BLaER1 (cell line): ENCODE results near the gene FBRSL1.

Source experiments
- H3K27ac ChIP-seq: shearing (Covaris generic); formaldehyde crosslinking; 2 replicates; pipeline ENCODE4 v1.8.1; 2022
- H3K27me3 ChIP-seq: shearing (Covaris generic); formaldehyde crosslinking; 2 replicates; pipeline ENCODE4 v1.8.1; 2022
- H3K36me3 ChIP-seq: shearing (Covaris generic); formaldehyde crosslinking; 2 replicates; pipeline ENCODE4 v1.8.1; 2022
- H3K4me1 ChIP-seq: shearing (Covaris generic); formaldehyde crosslinking; 2 replicates; pipeline ENCODE4 v1.8.1; 2022
- H3K4me2 ChIP-seq: shearing (Covaris generic); formaldehyde crosslinking; 2 replicates; pipeline ENCODE4 v1.8.1; 2022
- H3K4me3 ChIP-seq: shearing (Covaris generic); formaldehyde crosslinking; 2 replicates; pipeline ENCODE4 v1.8.1; 2022
- H3K9ac ChIP-seq: shearing (Covaris generic); formaldehyde crosslinking; 2 replicates; pipeline ENCODE4 v1.8.1; 2022
- H3K9me3 ChIP-seq: shearing (Covaris generic); formaldehyde crosslinking; 2 replicates; pipeline ENCODE4 v1.8.1; 2022
- H4K20me1 ChIP-seq: shearing (Covaris generic); formaldehyde crosslinking; 2 replicates; pipeline ENCODE4 v1.8.1; 2022
- Cebpa-rat ChIP-seq: shearing (Covaris generic); IDR thresholded peaks from 2 replicates; pipeline ENCODE4 v1.8.1; 2022

The FBRSL1 gene

DNA sequence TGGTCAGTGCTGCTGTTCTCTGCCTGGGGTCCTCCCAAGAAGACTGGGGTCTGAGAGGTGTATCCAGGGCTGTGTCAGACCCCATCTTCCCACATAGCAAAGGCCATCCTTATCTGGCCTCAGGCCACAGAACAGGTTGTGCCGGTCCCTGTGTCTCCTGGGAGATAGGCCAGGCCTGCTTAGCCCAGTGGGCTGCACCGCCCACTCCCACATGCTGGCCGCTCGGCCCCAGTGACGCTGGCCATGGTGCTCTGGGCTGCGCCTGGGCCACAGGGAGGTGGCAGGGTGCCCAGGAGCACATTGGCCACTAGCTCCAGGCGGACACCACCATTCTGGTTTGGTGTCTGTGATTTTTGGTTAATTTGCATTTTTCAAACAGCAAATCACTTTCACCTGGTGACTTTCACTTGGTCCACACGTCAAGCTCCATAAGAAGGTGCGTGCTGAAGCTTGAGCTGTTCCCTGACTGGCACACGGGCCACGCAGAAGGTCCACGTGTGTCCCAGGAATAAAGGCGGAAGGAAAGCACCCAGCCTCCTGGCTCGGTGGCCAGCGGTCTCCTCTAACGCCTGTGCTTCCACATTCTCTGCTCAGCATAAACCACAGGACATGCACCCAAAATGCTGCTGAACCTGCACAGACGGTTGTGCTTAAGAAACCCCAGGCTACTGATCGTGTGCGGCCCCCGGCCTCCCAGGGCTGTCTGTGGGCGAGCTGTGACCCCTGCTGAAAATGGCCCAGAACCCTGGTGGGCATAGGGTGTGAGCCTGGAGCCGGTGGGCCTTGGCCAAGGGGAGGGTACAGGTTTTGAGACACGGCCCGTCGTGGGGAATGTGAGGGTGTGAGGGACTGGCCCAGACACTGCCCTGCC, 4.6 kb downstream of the FBRSL1 start:
- Histone ChIP-seq H3K27me3 (no peaks in the 10 kb centered on the region), H3K4me2 (peak overlapping the region; percentile 98), H3K4me3 (no peak overlapping the region), H4K20me1 (peaks cover 93% of the 10 kb centered on the region), H3K36me3 (peaks cover 31% of the 10 kb centered on the region; the same call in 1 of the 2 replicates), H3K9me3 (no peaks in the 10 kb centered on the region), H3K27ac (peak overlapping the region; percentile 59), H3K4me1 (peaks cover 87% of the 10 kb centered on the region), H3K9ac (peak overlapping the region; percentile 92)
- TF ChIP-seq Cebpa-rat, result no peak

DNA sequence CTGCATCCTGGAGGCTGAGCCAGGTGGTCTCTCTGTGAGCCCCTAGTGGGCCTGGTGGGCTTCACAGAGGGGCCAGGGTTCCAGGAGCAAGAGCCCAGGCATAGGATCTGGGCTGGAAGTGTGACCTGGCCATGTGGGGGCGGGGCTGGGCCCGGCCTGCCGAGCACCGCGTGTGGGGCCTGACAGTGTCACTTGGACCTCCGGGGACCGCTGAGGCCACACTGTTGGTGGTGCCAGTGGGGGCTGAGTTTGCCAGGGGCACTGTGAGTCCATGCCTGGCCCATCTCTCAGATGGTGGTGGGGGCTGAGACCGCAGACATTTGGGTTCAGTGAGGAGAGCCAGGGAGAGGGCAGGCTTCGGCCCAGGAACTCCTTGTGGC, 5.2 kb downstream of the FBRSL1 start:
- H4K20me1 ChIP-seq, result peaks cover 99% of the 10 kb centered on the region
- peaks cover 31% of the 10 kb centered on the region; the same call in 1 of the 2 replicates for H3K36me3 ChIP-seq
- no peaks in the 10 kb centered on the region for H3K27me3 ChIP-seq
- H3K4me2 ChIP-seq, result peak overlapping the region; percentile 98
- no peak overlapping the region for H3K4me3 ChIP-seq
- H3K27ac ChIP-seq, result peak overlapping the region; percentile 59
- H3K9me3 ChIP-seq, result no peaks in the 10 kb centered on the region
- peaks cover 93% of the 10 kb centered on the region for H3K4me1 ChIP-seq
- TF ChIP-seq Cebpa-rat, result no peak
- H3K9ac ChIP-seq, result peak overlapping the region; percentile 92; the same call in 1 of the 2 replicates

DNA sequence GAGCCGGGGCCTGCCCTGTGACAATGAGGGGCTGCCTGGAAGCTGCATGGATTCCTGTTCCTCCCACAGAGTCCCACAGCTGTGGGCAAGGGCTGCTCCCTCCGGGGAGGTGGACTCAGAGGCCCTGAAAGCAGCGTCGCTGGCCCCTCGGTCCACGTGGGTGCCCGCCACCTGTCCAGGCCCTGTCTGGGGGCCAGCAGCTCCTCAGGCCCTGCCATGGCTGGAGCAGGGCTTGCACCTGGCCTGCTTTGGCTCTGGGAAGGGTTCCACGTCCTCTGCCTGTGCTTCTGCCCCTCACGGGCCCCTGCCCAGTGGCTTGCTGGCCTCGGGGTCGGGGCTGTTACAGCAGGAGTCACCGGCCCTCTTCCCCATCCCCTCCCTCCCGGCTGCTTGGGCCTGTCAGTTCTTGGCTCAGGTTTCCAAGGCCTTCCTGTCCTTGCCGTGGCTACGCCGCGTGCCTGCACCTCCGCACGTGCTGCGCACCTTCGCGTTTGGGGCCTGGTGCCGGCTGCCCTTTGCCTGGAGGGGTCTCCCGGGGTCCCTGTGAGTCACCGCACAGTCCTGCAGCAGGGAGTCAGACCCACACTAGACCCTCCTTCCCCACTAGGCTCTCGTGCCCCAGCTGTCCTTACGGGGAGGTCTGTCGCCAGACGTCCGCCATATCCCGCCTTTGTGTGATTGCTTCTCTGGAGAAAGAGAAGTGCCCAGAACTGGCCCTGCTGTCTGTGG, 5.8 kb downstream of the FBRSL1 start:
- no peak overlapping the region for H3K9ac ChIP-seq
- no peak for TF ChIP-seq Cebpa-rat
- peaks cover 100% of the 10 kb centered on the region for H4K20me1 ChIP-seq
- H3K36me3 ChIP-seq, result peaks cover 31% of the 10 kb centered on the region; the same call in 1 of the 2 replicates
- H3K4me2 ChIP-seq, result peak overlapping the region; percentile 98
- H3K4me1 ChIP-seq, result peaks cover 100% of the 10 kb centered on the region
- no peaks in the 10 kb centered on the region for H3K9me3 ChIP-seq
- no peaks in the 10 kb centered on the region for H3K27me3 ChIP-seq
- H3K27ac ChIP-seq, result peak overlapping the region; percentile 59
- no peak overlapping the region for H3K4me3 ChIP-seq

DNA sequence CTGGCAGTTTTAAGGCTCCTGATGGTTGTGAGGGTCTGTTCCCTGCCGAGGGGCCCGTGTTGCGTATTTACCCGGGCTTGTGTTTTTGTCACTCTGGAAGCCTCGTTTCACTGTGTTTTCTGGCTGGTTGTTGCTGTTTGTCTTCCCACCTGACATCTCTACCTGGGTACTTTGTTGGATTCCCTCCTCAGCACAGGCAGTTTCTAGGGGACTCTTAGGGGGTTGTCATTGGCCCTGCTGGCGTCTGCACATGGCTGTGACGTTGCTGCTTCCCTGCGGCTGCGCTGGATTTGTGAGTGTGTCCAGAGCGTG, 6.4 kb downstream of the FBRSL1 start:
- H3K4me1 ChIP-seq, result peaks cover 100% of the 10 kb centered on the region
- TF ChIP-seq Cebpa-rat, result no peak
- H3K9ac ChIP-seq, result 0 out of 2 replicates have a peak overlapping the region, but pooled peaks have one; percentile 24
- no peaks in the 10 kb centered on the region for H3K27me3 ChIP-seq
- peaks cover 100% of the 10 kb centered on the region for H4K20me1 ChIP-seq
- H3K9me3 ChIP-seq, result no peaks in the 10 kb centered on the region
- peak overlapping the region; percentile 98 for H3K4me2 ChIP-seq
- H3K36me3 ChIP-seq, result peaks cover 31% of the 10 kb centered on the region; the same call in 1 of the 2 replicates
- H3K27ac ChIP-seq, result peak overlapping the region; percentile 59; the same call in 1 of the 2 replicates
- H3K4me3 ChIP-seq, result no peak overlapping the region

DNA sequence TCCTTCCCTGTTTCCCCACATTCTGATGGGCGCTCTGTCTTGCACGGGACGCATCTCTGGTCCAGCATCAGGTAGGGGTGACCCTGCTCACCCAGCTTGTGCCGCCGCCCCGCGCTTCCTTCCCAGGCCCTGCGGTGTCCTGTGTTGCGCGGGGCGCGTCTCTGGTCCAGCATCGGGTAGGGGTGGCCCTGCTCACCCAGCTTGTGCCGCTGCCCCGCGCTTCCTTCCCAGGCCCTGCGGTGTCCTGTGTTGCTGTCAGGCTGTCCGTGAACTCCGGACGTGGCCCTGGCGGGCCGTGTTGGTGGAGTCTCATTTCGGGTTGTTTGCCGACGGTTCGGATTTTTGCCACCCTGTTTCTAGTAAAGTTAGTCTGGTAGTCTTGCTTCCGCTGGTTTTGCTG, 6.8 kb downstream of the FBRSL1 start:
- Histone ChIP-seq H4K20me1 (peaks cover 100% of the 10 kb centered on the region), H3K4me3 (no peak overlapping the region), H3K9me3 (no peaks in the 10 kb centered on the region), H3K4me1 (peaks cover 100% of the 10 kb centered on the region), H3K27ac (0 out of 2 replicates have a peak overlapping the region, but pooled peaks have one; percentile 22), H3K9ac (0 out of 2 replicates have a peak overlapping the region, but pooled peaks have one; percentile 24), H3K4me2 (peak overlapping the region; percentile 98), H3K27me3 (no peaks in the 10 kb centered on the region), H3K36me3 (peaks cover 31% of the 10 kb centered on the region; the same call in 1 of the 2 replicates)
- no peak for TF ChIP-seq Cebpa-rat

DNA sequence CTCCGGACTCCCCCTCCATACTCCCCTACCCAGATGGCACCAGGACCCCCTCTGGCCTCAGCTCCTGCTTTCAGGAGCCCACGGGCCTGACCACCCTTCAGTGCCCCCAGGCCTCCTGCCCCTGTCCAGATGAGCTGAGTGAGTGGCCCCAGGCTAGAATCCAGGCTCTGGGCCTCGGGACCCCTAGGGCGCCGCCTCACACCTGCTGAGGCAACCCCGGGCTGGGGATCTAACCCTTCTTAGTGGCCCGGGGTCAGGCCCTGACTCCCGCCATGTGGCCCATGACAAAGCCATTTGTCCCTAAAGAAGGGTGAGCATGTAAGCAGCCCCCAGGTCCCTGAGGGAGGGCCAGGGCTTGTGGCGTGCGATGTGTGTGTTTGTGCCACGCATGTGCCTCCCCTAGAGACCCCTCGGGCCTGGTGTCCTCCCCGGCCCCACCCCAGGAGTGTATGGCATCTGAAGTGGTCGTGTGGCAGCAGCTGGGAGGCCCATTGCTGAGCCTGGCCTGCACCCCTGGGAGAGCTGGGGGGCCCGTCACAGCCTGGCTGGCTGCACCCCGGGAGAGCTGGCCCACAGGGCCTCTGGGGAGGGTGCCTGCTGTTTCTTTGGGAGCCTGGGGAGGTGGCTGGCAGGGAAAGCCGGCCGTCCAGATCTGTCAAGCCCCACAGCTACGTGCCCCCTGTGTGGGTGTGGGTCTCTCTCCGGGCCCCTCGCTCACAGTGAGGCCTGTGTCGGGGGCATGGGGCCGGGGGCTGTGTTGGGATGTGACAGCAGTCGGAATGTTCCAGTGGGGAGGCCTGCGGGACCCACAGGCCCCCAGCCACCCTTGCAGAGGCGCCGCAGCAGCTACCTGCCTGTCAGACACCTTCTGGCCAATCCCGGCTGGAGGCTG, 7.8 kb downstream of the FBRSL1 start:
- Histone ChIP-seq H3K36me3 (peaks cover 22% of the 10 kb centered on the region; the same call in 1 of the 2 replicates), H3K4me1 (peaks cover 99% of the 10 kb centered on the region), H3K9me3 (no peaks in the 10 kb centered on the region), H3K4me2 (peak overlapping the region; percentile 98), H3K27me3 (no peaks in the 10 kb centered on the region), H4K20me1 (peaks cover 99% of the 10 kb centered on the region), H3K4me3 (peak overlapping the region; percentile 31; the same call in 1 of the 2 replicates), H3K27ac (peak overlapping the region; percentile 85), H3K9ac (peak overlapping the region; percentile 74)
- no peak for TF ChIP-seq Cebpa-rat

DNA sequence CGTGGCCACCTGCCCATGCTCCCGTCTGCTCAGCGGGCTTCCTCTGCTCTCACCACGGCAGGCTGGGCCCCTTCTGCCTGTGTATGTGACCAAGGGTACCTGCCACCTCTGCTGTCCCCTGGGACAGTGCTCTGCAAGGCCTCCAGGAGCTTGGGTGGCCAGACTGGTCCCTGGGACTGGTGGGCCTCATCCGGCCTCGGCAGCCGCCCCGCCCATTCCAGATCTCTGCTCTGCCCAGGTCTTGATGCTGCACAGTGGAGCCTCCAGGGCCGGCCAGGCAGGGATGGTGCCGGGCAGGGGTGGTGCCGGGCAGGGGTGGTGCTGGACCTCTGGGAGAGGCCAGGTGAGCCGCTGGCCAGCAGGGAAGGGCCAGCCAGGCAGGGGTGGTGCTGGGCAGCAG, 9.0 kb downstream of the FBRSL1 start:
- Histone ChIP-seq H3K9me3 (no peaks in the 10 kb centered on the region), H3K4me1 (peaks cover 99% of the 10 kb centered on the region), H3K27me3 (no peaks in the 10 kb centered on the region), H3K27ac (peak overlapping the region; percentile 38; the same call in 1 of the 2 replicates), H4K20me1 (peaks cover 99% of the 10 kb centered on the region), H3K4me3 (no peak overlapping the region), H3K9ac (peak overlapping the region; percentile 74; the same call in 1 of the 2 replicates), H3K4me2 (peak overlapping the region; percentile 98), H3K36me3 (peaks cover 17% of the 10 kb centered on the region; the same call in 1 of the 2 replicates)
- no peak for TF ChIP-seq Cebpa-rat

DNA sequence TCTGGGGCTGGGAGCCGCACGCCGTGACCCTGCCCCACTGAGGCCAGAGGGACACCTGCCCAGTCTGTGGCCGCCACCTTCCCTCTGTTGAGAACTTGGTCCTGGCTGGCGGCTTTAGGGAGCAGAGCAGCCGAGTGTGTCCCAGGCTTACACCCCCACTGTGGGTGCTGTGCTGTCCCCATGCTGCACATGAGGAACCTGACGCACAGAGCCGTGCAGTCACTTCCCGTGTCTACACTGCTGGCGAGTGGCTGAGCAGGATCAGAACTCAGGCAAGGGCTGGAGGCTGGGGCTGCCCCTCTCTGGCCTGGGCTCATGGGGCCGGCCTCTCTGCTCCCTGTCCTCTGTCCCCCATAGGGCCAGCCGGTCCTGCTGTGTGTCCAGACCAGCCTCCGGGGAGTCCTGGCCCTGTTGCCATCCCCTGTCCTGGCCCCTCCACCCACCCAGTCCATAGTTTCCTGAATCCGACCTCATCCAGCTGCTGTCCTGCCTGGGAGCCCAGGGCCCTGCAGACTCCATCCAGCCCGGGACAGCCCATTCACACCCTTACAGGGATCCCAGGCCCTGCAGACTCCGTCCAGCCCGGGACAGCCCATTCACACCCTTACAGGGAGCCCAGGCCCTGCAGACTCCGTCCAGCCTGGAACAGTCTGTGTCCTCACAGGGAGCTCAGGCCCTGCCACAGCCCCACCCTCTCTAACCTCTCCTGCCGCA, 10.3 kb downstream of the FBRSL1 start:
- Histone ChIP-seq H3K9ac (peak overlapping the region; percentile 72), H3K4me1 (peaks cover 99% of the 10 kb centered on the region), H4K20me1 (peaks cover 99% of the 10 kb centered on the region), H3K9me3 (no peaks in the 10 kb centered on the region), H3K4me2 (peak overlapping the region; percentile 98), H3K4me3 (no peak overlapping the region; the same call in 1 of the 2 replicates), H3K27me3 (no peaks in the 10 kb centered on the region), H3K27ac (peak overlapping the region; percentile 80), H3K36me3 (peaks cover 4% of the 10 kb centered on the region; the same call in 1 of the 2 replicates)
- TF ChIP-seq Cebpa-rat, result no peak
